Neural progenitor cell (in vitro differentiated cells): ENCODE measurements around the gene KCNK7. TPM values are rescaled to one million over a fixed set of nuclear protein-coding genes. Genes with fewer than 3 reads are reported as not detected.

Source experiments
- DNase-seq: peaks from one replicate; pipeline ENCODE4 v3.0.0-alpha.2; 2016; ENCODE audit warnings: low spot score
- H2AFZ ChIP-seq: fragments of 200-600 bp; sonication (generic); replicated peaks from 2 replicates; pipeline ENCODE4 v1.6.1; 2016; ENCODE audit warnings: antibody characterized with exemption
- H3F3A ChIP-seq: fragments of 200-600 bp; sonication (generic); 2 replicates; pipeline ENCODE4 v1.6.1; 2016; ENCODE audit warnings: antibody characterized with exemption, low read depth
- H3K27ac ChIP-seq: fragments of 200-600 bp; sonication (generic); 2 replicates; pipeline ENCODE4 v1.5.1; 2016; ENCODE audit warnings: mild to moderate bottlenecking
- H3K27me3 ChIP-seq: fragments of 200-600 bp; sonication (generic); 2 replicates; pipeline ENCODE4 v1.6.1; 2016; ENCODE audit warnings: mild to moderate bottlenecking, moderate library complexity
- H3K36me3 ChIP-seq: fragments of 200-600 bp; sonication (generic); 2 replicates; pipeline ENCODE4 v1.5.1; 2016
- H3K4me1 ChIP-seq: fragments of 200-600 bp; sonication (generic); 2 replicates; pipeline ENCODE4 v1.6.1; 2016; ENCODE audit warnings: mixed run types
- H3K4me2 ChIP-seq: fragments of 200-600 bp; sonication (generic); 2 replicates; pipeline ENCODE4 v1.6.1; 2016
- H3K4me3 ChIP-seq: fragments of 200-600 bp; sonication (generic); 2 replicates; pipeline ENCODE4 v1.5.1; 2016
- H3K79me2 ChIP-seq: fragments of 200-600 bp; sonication (generic); 2 replicates; pipeline ENCODE4 v1.6.1; 2016; ENCODE audit warnings: low read depth
- H3K9ac ChIP-seq: fragments of 200-600 bp; sonication (generic); 2 replicates; pipeline ENCODE4 v1.6.1; 2016
- H3K9me3 ChIP-seq: fragments of 200-600 bp; sonication (generic); 2 replicates; pipeline ENCODE4 v1.5.1; 2016; ENCODE audit warnings: low read depth
- H4K20me1 ChIP-seq: fragments of 200-600 bp; sonication (generic); 2 replicates; pipeline ENCODE4 v1.6.1; 2016; ENCODE audit warnings: low read depth
- H3K27ac Mint-ChIP-seq: 3 replicates; pipeline ENCODE4 v1.8.0; 2021; ENCODE audit warnings: mixed read lengths
- H3K27me3 Mint-ChIP-seq: 2 replicates; pipeline ENCODE4 v1.8.0; 2022; ENCODE audit warnings: low read depth, mild to moderate bottlenecking, inconsistent platforms, moderate library complexity, mixed read lengths; ENCODE audit not compliant: insufficient read depth
- H3K36me3 Mint-ChIP-seq: 3 replicates; pipeline ENCODE4 v1.8.0; 2021; ENCODE audit warnings: mixed read lengths
- H3K4me1 Mint-ChIP-seq: 3 replicates; pipeline ENCODE4 v1.8.0; 2021; ENCODE audit warnings: mixed read lengths
- H3K4me3 Mint-ChIP-seq: 3 replicates; pipeline ENCODE4 v1.8.0; 2021; ENCODE audit warnings: mild to moderate bottlenecking, moderate library complexity, mixed read lengths
- H3K9me3 Mint-ChIP-seq: 3 replicates; pipeline ENCODE4 v1.8.0; 2020; ENCODE audit warnings: mixed read lengths
- CTCF ChIP-seq: fragments of 200-600 bp; sonication (generic); IDR thresholded peaks from 2 replicates; pipeline ENCODE4 v1.5.1; 2017; ENCODE audit warnings: antibody characterized with exemption, mild to moderate bottlenecking
- EZH2 ChIP-seq: fragments of 200-600 bp; sonication (generic); IDR thresholded peaks from 2 replicates; pipeline ENCODE4 v1.6.1; 2017; ENCODE audit warnings: antibody characterized with exemption, mild to moderate bottlenecking, moderate library complexity
- EZH2phosphoT487 ChIP-seq: fragments of 200-600 bp; sonication (generic); IDR thresholded peaks from 2 replicates; pipeline ENCODE4 v1.6.1; 2017; ENCODE audit warnings: antibody characterized with exemption
- total RNA-seq: library from RNA; depleted of rRNA; stranded (reverse); fragments of >200 nt; gene quantifications from 2 replicates; pipeline ENCODE4 v1.2.3, GENCODE V29; 2015; ENCODE audit warnings: low replicate concordance

The KCNK7 gene
- total RNA-seq, 1 donor from 2014 or later: not detected

- Mint-ChIP-seq H3K27ac (no peak overlapping the region), H3K9me3 (no peaks in the 10 kb centered on the region), H3K4me1 (peaks cover 7% of the 10 kb centered on the region), H3K36me3 (peaks cover 9% of the 10 kb centered on the region), H3K4me3 (no peak overlapping the region), H3K27me3 (peaks cover 27% of the 10 kb centered on the region)
- Histone ChIP-seq H3K27ac (no peak overlapping the region), H3K9ac (no peak overlapping the region), H3K36me3 (no peaks in the 10 kb centered on the region), H3F3A (peaks cover 34% of the 10 kb centered on the region), H3K4me1 (peaks cover 14% of the 10 kb centered on the region), H3K79me2 (no peaks in the 10 kb centered on the region), H3K4me2 (no peak overlapping the region), H3K27me3 (peaks cover 43% of the 10 kb centered on the region), H3K4me3 (no peak overlapping the region), H3K9me3 (no peaks in the 10 kb centered on the region), H2AFZ (no peak overlapping the region), H4K20me1 (no peaks in the 10 kb centered on the region)
- DNase-seq: no peak
- TF ChIP-seq EZH2: no peak
- TF ChIP-seq CTCF: no peak
- no peak for TF ChIP-seq EZH2phosphoT487
Observed at GRCh38 chr11:65595131-65595530, 469 bp downstream of the KCNK7 start.

GRCh38 chr11:65593518-65594414, 1.8 kb downstream of the KCNK7 start:
- no peak overlapping the region for H3K9ac ChIP-seq
- H3K4me3 Mint-ChIP-seq: no peak overlapping the region

GRCh38 chr11:65592858-65593517, 2.6 kb downstream of the KCNK7 start:
- H3K36me3 ChIP-seq: no peaks in the 10 kb centered on the region
- peak overlapping the region; percentile 54 for H3K4me3 ChIP-seq
- Mint-ChIP-seq H3K27ac (no peak overlapping the region), H3K9me3 (no peaks in the 10 kb centered on the region), H3K4me1 (peaks cover 18% of the 10 kb centered on the region), H3K27me3 (peaks cover 27% of the 10 kb centered on the region), H3K4me3 (no peak overlapping the region), H3K36me3 (peaks cover 5% of the 10 kb centered on the region)
- peaks cover 48% of the 10 kb centered on the region for H3K27me3 ChIP-seq
- no peaks in the 10 kb centered on the region for H4K20me1 ChIP-seq
- no peaks in the 10 kb centered on the region for H3K79me2 ChIP-seq
- H3K4me2 ChIP-seq: peak overlapping the region; percentile 89
- no peaks in the 10 kb centered on the region for H3K9me3 ChIP-seq
- H3K9ac ChIP-seq: no peak overlapping the region
- no peak for DNase-seq
- no peak overlapping the region for H3K27ac ChIP-seq
- H3F3A ChIP-seq: peaks cover 37% of the 10 kb centered on the region
- no peak overlapping the region for H2AFZ ChIP-seq
- TF ChIP-seq EZH2phosphoT487: no peak
- TF ChIP-seq EZH2: no peak
- TF ChIP-seq CTCF: no peak
- peaks cover 14% of the 10 kb centered on the region for H3K4me1 ChIP-seq

More at GRCh38 chr11:65593518-65594414, 1.8 kb downstream of the KCNK7 start:
- peaks cover 37% of the 10 kb centered on the region for H3F3A ChIP-seq
- H3K27me3 ChIP-seq: peaks cover 48% of the 10 kb centered on the region
- DNase-seq: peak; percentile 73
- H3K4me2 ChIP-seq: no peak overlapping the region
- Mint-ChIP-seq H3K27me3 (peaks cover 27% of the 10 kb centered on the region), H3K4me1 (peaks cover 11% of the 10 kb centered on the region), H3K9me3 (no peaks in the 10 kb centered on the region), H3K36me3 (peaks cover 5% of the 10 kb centered on the region), H3K27ac (no peak overlapping the region)
- no peak overlapping the region for H3K27ac ChIP-seq
- TF ChIP-seq EZH2phosphoT487: no peak
- TF ChIP-seq CTCF: peak; percentile 70
- no peak for TF ChIP-seq EZH2
- H3K79me2 ChIP-seq: no peaks in the 10 kb centered on the region
- no peak overlapping the region for H3K4me3 ChIP-seq
- H3K36me3 ChIP-seq: no peaks in the 10 kb centered on the region
- no peak overlapping the region for H2AFZ ChIP-seq
- no peaks in the 10 kb centered on the region for H3K9me3 ChIP-seq
- H3K4me1 ChIP-seq: peaks cover 14% of the 10 kb centered on the region
- H4K20me1 ChIP-seq: no peaks in the 10 kb centered on the region
